Measurements from ENCODE around the gene TSPEAR. TPM values are rescaled to one million over a fixed set of nuclear protein-coding genes. Genes with fewer than 3 reads are reported as not detected.

Gene TSPEAR
- under 1 TPM in 1 of 2 donors, not detected in 1; 0.85 TPM for total RNA-seq

- Histone ChIP-seq H3K9me3 (no peaks in the 10 kb centered on the region), H3K4me3 (no peak within 1 kb of the TSS), H3K4me1 (replicated peaks) (no peaks in the 10 kb centered on the region), H3K36me3 (no peaks in the 10 kb centered on the region), H3K27me3 (replicated peaks; ENCODE audit: insufficient read depth) (peaks cover 38% of the 10 kb centered on the region), H3K27ac (no peak within 1 kb of the TSS)
- no peak for TF ChIP-seq POLR2AphosphoS5 (IDR thresholded peaks at IDR 0.05)
- no peak for TF ChIP-seq POLR2A (IDR thresholded peaks at IDR 0.05)
- TF ChIP-seq CTCF (IDR thresholded peaks at IDR 0.05): no peak
- 1% methylated on average over 25 of the region's 41 CpGs for WGBS
- intact Hi-C loops (cut with DNase I): no loop called here
- DNase-seq (ENCODE audit: low spot score): no peak
Measured at GRCh38 chr21:44711327-44712202, at the start of gene TSPEAR. Gene TSPEAR, minus strand, starts transcription at chr21:44711572. Its CDS starts 58 bp downstream, at chr21:44711514.

GRCh38 chr21:44760376-44760775 lies 49.0 kb upstream of the TSPEAR start:
- no peaks in the 10 kb centered on the region for H3K4me1 ChIP-seq (replicated peaks)
- DNase-seq (ENCODE audit: low spot score): no peak
- no peaks in the 10 kb centered on the region for H3K36me3 ChIP-seq
- no peaks in the 10 kb centered on the region for H3K9me3 ChIP-seq
- TF ChIP-seq CTCF (IDR thresholded peaks at IDR 0.05) (no peak), POLR2AphosphoS5 (IDR thresholded peaks at IDR 0.05) (no peak)
- intact Hi-C loops (cut with DNase I): no loop called here
- no peaks in the 10 kb centered on the region for H3K27me3 ChIP-seq (replicated peaks; ENCODE audit: insufficient read depth)
- 89% methylated on average over 9 of the region's 9 CpGs for WGBS
- no peak overlapping the region for H3K4me3 ChIP-seq
- no peak overlapping the region for H3K27ac ChIP-seq

GRCh38 chr21:44759628-44760285 lies 48.4 kb upstream of the TSPEAR start:
- H3K27ac ChIP-seq: no peak overlapping the region
- no peak for TF ChIP-seq CTCF (IDR thresholded peaks at IDR 0.05)
- TF ChIP-seq POLR2AphosphoS5 (IDR thresholded peaks at IDR 0.05): no peak
- no peak for TF ChIP-seq POLR2A (IDR thresholded peaks at IDR 0.05)
- intact Hi-C loops (cut with DNase I): no loop called here
- no peak overlapping the region for H3K4me3 ChIP-seq
- H3K4me1 ChIP-seq (replicated peaks): no peaks in the 10 kb centered on the region
- H3K9me3 ChIP-seq: no peaks in the 10 kb centered on the region
- H3K36me3 ChIP-seq: no peaks in the 10 kb centered on the region
- WGBS: 94% methylated on average over 22 of the region's 22 CpGs
- no peaks in the 10 kb centered on the region for H3K27me3 ChIP-seq (replicated peaks; ENCODE audit: insufficient read depth)
- no peak for DNase-seq (ENCODE audit: low spot score)

- WGBS: 77% methylated on average over 24 of the region's 26 CpGs
- H3K4me3 ChIP-seq: no peak overlapping the region
- DNase-seq (ENCODE audit: low spot score): no peak
- TF ChIP-seq POLR2AphosphoS5 (IDR thresholded peaks at IDR 0.05) (no peak), CTCF (IDR thresholded peaks at IDR 0.05) (no peak), POLR2A (IDR thresholded peaks at IDR 0.05) (no peak)
- no peaks in the 10 kb centered on the region for H3K4me1 ChIP-seq (replicated peaks)
- H3K9me3 ChIP-seq: no peaks in the 10 kb centered on the region
- no peaks in the 10 kb centered on the region for H3K27me3 ChIP-seq (replicated peaks; ENCODE audit: insufficient read depth)
- no peaks in the 10 kb centered on the region for H3K36me3 ChIP-seq
- intact Hi-C loops (cut with DNase I): no loop called here
- no peak overlapping the region for H3K27ac ChIP-seq
Measured at GRCh38 chr21:44758781-44759627, 47.6 kb upstream of the TSPEAR start.

All from prostate gland (tissue), 2 donors.